DOHH2 (cell line): Measurements from ENCODE around the gene R3HDM4.

Experiments
- EZH2phosphoT487 ChIP-seq: fragments of 200-600 bp; sonication (generic); IDR thresholded peaks from 2 replicates; pipeline ENCODE4 v1.6.1; 2017; ENCODE audit warnings: borderline replicate concordance, mild to moderate bottlenecking, antibody characterized with exemption, low read length, moderate library complexity, mixed read lengths
- TF ChIP-seq, protein P1 (sequence below): fragments of 200-600 bp; sonication (generic); IDR thresholded peaks from one replicate; pipeline ENCODE4 v1.5.1; 2014; ENCODE audit warnings: antibody characterized with exemption, mild to moderate bottlenecking, low read depth, low read length; ENCODE audit not compliant: poor library complexity, severe bottlenecking

DNA sequence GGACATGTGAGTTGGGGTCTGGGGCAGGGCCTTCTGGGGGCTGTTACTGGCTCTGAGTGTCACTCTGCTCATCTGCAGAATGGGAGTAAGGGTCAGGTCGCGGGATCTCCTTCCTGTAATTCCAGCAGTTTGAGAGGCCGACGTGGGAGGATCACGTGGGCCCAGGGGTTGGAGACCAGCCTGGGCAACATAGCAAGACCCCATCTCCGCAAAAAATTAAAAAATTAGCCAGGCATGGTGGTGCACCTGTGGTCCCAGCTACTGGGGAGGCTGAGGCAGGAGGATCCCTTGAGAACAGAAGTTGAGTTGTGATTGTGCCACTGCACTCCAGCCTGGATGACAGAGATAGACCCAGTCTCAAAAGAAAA lies 16.9 kb upstream of the R3HDM4 start:
- TF ChIP-seq, protein P1, sequence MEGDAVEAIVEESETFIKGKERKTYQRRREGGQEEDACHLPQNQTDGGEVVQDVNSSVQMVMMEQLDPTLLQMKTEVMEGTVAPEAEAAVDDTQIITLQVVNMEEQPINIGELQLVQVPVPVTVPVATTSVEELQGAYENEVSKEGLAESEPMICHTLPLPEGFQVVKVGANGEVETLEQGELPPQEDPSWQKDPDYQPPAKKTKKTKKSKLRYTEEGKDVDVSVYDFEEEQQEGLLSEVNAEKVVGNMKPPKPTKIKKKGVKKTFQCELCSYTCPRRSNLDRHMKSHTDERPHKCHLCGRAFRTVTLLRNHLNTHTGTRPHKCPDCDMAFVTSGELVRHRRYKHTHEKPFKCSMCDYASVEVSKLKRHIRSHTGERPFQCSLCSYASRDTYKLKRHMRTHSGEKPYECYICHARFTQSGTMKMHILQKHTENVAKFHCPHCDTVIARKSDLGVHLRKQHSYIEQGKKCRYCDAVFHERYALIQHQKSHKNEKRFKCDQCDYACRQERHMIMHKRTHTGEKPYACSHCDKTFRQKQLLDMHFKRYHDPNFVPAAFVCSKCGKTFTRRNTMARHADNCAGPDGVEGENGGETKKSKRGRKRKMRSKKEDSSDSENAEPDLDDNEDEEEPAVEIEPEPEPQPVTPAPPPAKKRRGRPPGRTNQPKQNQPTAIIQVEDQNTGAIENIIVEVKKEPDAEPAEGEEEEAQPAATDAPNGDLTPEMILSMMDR = no peak
- TF ChIP-seq EZH2phosphoT487 = no peak
